ENCODE data around the gene PLEKHA1.

Gene PLEKHA1

GRCh38 chr10:122461729-122462532 lies 87.4 kb downstream of the PLEKHA1 start:
- DNase-seq (ENCODE audit: low read depth in 2 of 2): no peak

DNA sequence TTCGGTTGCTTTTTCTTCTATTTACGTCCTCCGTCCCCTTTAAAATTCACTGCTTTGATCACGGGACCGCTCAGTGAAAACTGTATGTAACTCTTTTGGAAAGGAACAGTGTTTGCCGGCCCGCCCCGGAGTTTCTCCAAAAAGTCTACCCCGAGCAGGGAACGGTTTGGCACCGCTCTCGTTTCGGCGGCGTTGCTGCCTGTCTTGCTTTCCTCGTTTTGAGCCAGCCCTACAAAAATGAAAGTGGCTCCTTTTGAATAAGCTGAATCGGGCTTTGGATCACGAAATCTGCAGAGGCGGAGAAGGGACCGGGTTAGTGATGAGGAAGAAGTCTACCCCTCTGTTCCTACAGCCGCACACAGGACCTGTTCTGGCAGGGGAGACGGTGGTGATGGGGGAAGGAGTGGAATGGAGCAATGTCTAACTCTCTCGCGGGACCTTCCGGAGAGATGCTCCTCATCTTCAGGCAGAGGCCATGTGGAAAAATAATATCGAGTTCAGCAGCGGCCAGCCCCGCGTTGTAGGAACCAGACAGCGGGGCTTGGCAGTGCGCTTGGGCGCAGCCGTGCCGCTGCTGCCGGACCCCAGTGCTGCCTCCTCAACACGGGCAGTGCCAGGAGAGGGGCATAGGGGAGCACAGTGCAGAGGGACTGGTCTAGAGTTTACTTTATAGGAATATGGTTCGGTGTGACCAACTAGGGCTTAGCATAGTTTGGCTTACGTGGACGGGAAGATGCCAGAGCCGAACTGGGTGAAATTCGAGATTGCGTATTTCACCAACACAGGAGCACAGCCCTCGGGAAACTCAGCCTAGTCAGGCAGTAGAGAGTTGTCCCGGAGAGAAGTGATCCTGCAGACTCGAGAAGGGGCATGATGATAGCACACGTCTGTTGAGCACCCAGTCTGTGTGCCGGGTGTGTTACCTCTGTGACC lies 88.3 kb downstream of the PLEKHA1 start:
- no peak for DNase-seq (ENCODE audit: low read depth in 2 of 2)

- DNase-seq (ENCODE audit: low read depth in 2 of 2): no peak
Measured at GRCh38 chr10:122463466-122464249, 89.2 kb downstream of the PLEKHA1 start.

GRCh38 chr10:122464250-122464510 lies 89.7 kb downstream of the PLEKHA1 start:
- no peak for DNase-seq (ENCODE audit: low read depth in 2 of 2)

GRCh38 chr10:122464586-122464985 lies 90.1 kb downstream of the PLEKHA1 start:
- DNase-seq (ENCODE audit: low read depth in 2 of 2): no peak

DNA sequence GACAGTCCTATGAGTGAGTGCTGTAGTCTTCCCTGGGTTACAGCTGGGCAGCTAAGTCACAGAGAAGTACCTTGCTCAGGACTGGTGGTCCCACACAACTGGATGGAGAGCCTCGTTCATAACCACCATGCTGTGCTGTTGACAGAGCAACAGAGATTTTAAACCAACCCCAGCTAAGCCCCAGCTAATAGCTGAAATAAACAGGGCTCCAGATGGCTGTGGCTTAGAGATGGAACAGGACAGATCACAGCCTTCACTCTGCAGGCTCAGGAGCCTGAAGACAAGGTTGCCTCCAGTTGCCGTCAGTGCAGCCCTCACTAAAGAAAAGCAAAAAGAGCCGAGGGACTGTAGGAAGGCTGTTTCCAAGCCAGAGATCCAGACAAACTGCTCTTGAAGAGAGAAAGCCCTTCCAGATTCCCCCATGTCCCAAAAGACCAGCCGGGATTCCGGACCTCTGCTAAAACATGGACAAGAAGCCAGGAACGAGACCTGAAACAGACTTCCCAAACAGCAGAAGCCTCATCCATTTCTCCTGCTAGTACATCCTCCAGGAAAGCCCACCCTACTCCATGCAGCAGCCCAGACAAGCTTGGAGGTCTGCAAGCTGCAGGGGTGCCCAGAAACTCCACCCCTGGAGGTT lies 91.0 kb downstream of the PLEKHA1 start:
- no peak for DNase-seq (ENCODE audit: low read depth in 2 of 2)

DNA sequence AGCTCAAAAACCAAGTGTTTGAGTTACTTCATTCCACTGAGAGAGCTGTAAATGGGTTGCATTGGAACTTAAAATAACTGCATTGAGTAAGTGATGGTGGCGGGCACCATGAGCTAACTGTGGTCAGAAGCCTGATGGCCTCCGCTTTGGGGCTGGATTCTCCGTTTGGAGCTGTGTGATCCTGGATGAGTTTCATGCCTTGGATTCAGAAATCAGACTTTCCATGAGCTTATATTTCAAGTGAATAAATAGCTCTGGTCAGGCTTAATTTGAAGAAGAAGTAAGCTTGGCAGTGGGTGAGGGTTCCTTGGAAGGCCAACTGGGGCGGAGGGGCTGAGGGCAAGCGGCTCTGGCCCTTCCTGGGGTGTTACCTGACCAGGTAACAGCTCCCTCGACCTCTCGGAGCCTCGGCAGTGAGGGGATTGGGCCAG lies 92.5 kb downstream of the PLEKHA1 start:
- no peak for DNase-seq (ENCODE audit: low read depth in 2 of 2)

DNA sequence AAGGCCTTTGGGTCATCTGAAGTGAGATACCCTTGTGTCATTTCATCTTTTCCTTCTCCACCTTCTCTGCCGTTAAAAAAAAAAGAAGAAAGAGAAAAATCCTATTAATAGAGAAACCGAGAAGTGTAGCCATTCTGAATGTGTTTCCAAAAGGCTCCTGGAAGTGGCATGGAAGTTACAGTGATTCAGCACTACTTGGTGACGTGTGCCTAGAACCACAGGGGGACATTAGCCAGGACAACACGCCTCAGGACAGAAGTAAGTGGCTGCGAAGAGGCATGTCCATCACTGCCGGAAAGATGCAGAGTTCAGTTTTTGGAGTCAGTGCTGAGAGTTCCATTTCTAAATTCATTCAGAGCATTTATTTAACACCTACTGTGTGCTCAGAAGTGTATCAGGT lies 93.2 kb downstream of the PLEKHA1 start:
- DNase-seq (ENCODE audit: low read depth in 2 of 2): no peak

- DNase-seq (ENCODE audit: low read depth in 2 of 2): no peak
Measured at GRCh38 chr10:122468307-122468925, 93.9 kb downstream of the PLEKHA1 start.

GRCh38 chr10:122468926-122469781 lies 94.6 kb downstream of the PLEKHA1 start:
- DNase-seq (ENCODE audit: low read depth in 2 of 2): no peak

GRCh38 chr10:122469848-122470247 lies 95.3 kb downstream of the PLEKHA1 start:
- DNase-seq (ENCODE audit: low read depth in 2 of 2): no peak

DNA sequence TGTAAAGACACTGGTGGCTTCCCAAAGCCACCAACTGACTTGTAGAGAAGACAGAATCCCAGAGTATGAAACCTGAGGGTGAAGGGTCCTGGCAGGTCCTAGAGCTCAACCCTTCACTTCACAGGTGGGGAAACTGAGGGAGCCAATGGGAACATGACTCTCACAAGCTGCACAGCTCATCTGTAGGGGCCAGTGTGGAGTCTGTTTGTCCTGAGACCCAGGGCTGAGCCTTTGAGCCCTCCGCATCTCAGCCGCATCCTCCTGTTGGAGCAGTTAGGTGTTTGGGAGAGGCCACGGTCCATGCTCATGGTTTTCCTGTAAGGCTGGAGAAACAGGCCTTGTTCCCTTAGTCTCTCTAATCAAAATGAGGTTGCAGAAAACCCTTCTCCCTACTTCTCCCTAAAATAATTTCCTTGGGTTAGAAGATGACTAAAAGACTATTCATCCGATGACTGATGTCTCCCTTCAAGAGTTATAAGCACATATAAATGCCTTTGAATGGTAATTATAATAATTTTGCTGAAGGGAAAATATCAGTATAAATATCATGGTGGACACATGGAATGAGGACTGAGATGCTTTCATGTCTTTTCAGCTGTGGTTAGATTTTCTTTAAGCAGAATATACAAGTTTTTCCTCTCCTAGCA lies 97.1 kb downstream of the PLEKHA1 start:
- DNase-seq (ENCODE audit: low read depth in 2 of 2): no peak

GRCh38 chr10:122473116-122473515 lies 98.6 kb downstream of the PLEKHA1 start:
- DNase-seq (ENCODE audit: low read depth in 2 of 2): no peak

DNA sequence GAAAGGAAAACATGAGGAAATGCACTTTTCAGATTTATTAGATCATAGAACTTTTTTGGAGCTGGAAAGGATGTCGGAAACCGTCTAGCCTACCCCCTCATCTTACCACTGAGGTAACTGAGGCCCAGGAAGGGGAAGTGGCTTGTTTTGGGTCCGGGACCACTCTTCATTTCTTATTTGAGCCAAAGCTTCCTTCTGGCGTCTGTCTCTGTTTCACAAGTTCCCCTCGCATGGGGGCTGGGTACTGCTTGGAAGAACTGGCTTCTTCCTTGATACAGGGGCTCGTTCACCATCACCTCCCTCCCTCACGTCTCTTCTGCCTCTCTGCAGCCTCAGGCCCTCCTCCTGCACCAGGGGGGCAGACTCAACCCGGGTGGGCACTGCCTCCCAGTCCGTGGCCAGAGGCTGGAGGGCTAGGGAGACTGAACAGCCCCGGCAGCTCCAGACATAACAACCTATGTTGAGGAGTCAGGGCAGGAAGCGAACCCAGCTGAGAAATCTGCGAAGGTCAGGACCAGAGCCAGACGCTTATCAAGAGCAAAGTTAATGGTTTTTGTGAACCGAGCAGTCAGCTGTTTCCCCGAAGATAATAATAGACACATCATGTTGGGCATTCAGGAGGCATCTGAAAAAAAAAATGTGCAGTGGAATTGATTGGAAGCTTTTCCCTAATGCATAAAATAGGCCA lies 99.8 kb downstream of the PLEKHA1 start:
- no peak for DNase-seq (ENCODE audit: low read depth in 2 of 2)

- DNase-seq (ENCODE audit: low read depth in 2 of 2): no peak
Measured at GRCh38 chr10:122475100-122475499, 100.6 kb downstream of the PLEKHA1 start.

- DNase-seq (ENCODE audit: low read depth in 2 of 2): no peak
Measured at GRCh38 chr10:122475591-122476332, 101.3 kb downstream of the PLEKHA1 start.

GRCh38 chr10:122476333-122476695 lies 101.8 kb downstream of the PLEKHA1 start:
- DNase-seq (ENCODE audit: low read depth in 2 of 2): no peak

GRCh38 chr10:122477436-122477835 lies 102.9 kb downstream of the PLEKHA1 start:
- no peak for DNase-seq (ENCODE audit: low read depth in 2 of 2)

DNA sequence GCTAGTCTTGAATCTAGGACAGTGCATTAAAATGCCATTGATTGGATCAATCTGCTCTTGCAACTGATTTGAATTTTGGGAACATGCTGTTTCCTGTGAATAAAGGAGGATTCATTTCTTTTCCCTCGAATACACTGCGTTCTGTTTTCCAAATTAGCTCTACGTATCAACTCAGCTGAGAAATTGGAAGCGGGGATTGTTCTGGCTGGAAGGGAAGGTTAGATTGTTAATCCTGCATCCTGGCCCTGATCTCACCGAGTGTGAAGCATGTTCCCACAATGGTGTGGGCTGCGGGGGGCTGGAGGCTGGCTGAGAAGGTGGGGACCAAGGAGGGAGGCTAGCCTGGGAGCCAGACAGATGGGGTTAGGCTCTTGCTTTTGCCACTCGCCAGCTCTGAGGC lies 104.5 kb downstream of the PLEKHA1 start:
- DNase-seq (ENCODE audit: low read depth in 2 of 2): no peak
